Fibroblast of lung (primary cell): ENCODE results near the gene FHIT. TPM values are rescaled to one million over a fixed set of nuclear protein-coding genes. Genes with fewer than 3 reads are reported as not detected.

Experiments used
- DNase-seq, 2 donors: peaks; one replicate each; pipeline versions ENCODE4 v3.0.0 to v3.0.0-alpha.2; 2010; ENCODE audit warnings: low read depth in 2 of 2
- H2AFZ ChIP-seq: 2 replicates; pipeline ENCODE4 v1.5.1; 2012; ENCODE audit warnings: low read length, control low read depth, inconsistent platforms
- H3K27ac ChIP-seq: 2 replicates; pipeline ENCODE4 v1.5.1; 2011; ENCODE audit warnings: low read length, control low read depth; ENCODE audit not compliant: insufficient read depth
- H3K27me3 ChIP-seq: 2 replicates; pipeline ENCODE4 v1.5.1; 2011; ENCODE audit warnings: mild to moderate bottlenecking, low read length; ENCODE audit not compliant: control insufficient read depth, insufficient read depth
- H3K36me3 ChIP-seq: 2 replicates; pipeline ENCODE4 v1.5.1; 2011; ENCODE audit warnings: low read length; ENCODE audit not compliant: control insufficient read depth, insufficient read depth
- H3K4me1 ChIP-seq: 2 replicates; pipeline ENCODE4 v1.5.1; 2011; ENCODE audit warnings: low read length; ENCODE audit not compliant: control insufficient read depth, insufficient read depth; ENCODE audit errors: extremely low read depth
- H3K4me2 ChIP-seq: 2 replicates; pipeline ENCODE4 v1.5.1; 2011; ENCODE audit warnings: low read length, control low read depth; ENCODE audit not compliant: insufficient read depth; ENCODE audit errors: extremely low read depth
- H3K4me3 ChIP-seq, 4 experiments: fragments of 200-600 bp in 1 of 4; sonication (generic) in 1 of 4; replicated peaks in 1 of 4; 2 replicates each; pipeline ENCODE4 v1.5.1; 2011 to 2016; ENCODE audit warnings: low read length in 4 of 4, low read depth in 3 of 4, mild to moderate bottlenecking in 3 of 4, control low read depth in 2 of 4, inconsistent platforms in 1 of 4, mixed read lengths in 1 of 4; ENCODE audit not compliant: insufficient read depth in 1 of 4; ENCODE audit errors: control extremely low read depth in 1 of 4
- H3K79me2 ChIP-seq: 2 replicates; pipeline ENCODE4 v1.5.1; 2012; ENCODE audit warnings: mild to moderate bottlenecking, low read length, inconsistent platforms; ENCODE audit not compliant: control insufficient read depth, insufficient read depth
- H3K9ac ChIP-seq: 2 replicates; pipeline ENCODE4 v1.5.1; 2011; ENCODE audit warnings: mild to moderate bottlenecking, low read length, control low read depth; ENCODE audit not compliant: insufficient read depth
- H3K9me3 ChIP-seq: 2 replicates; pipeline ENCODE4 v1.5.1; 2012; ENCODE audit warnings: low read depth, low read length; ENCODE audit not compliant: control insufficient read depth, insufficient read depth
- H4K20me1 ChIP-seq: 2 replicates; pipeline ENCODE4 v1.5.1; 2011; ENCODE audit warnings: low read length; ENCODE audit not compliant: control insufficient read depth, insufficient read depth; ENCODE audit errors: extremely low read depth
- EZH2 ChIP-seq: IDR thresholded peaks from 2 replicates; pipeline ENCODE4 v1.5.1; 2012; ENCODE audit warnings: low read length, control low read depth, mild to moderate bottlenecking; ENCODE audit errors: missing control alignments
- polyA plus RNA-seq, 2 donors: library from polyadenylated mRNA; depleted of rRNA in 1 of 2; stranded (reverse) in 1 of 2; unstranded in 1 of 2; fragments of >200 nt; gene quantifications; 2 replicates each; pipeline ENCODE4 v1.2.1, GENCODE V29; 2011 to 2012; ENCODE audit warnings: missing spikeins in 1 of 2
- total RNA-seq: library from RNA; depleted of rRNA; stranded (reverse); fragments of >200 nt; gene quantifications from 2 replicates; pipeline ENCODE4 v1.2.1, GENCODE V29; 2014
- TF ChIP-seq, protein P1 (sequence below), 2 donors: IDR thresholded peaks in 1 of 2; conservative IDR thresholded peaks in 1 of 2; 1 replicate in 1 of 2; 2 replicates in 1 of 2; pipeline ENCODE4 v1.5.1; 2011 to 2012; ENCODE audit warnings: low read length in 2 of 2, control low read depth in 1 of 2, inconsistent platforms in 1 of 2, low read depth in 1 of 2, mild to moderate bottlenecking in 1 of 2

The FHIT gene
- total and polyA plus RNA-seq, 2 donors (not counting 1 experiment from before 2014, with no cell fraction given), result 0.79 to 2.1 TPM

- Histone ChIP-seq H4K20me1 (no peaks in the 10 kb centered on the region), H3K36me3 (no peaks in the 10 kb centered on the region), H2AFZ (no peak overlapping the region), H3K4me3 (no peak overlapping the region), H3K9ac (no peak overlapping the region), H3K79me2 (no peaks in the 10 kb centered on the region), H3K4me2 (no peak overlapping the region), H3K27me3 (no peaks in the 10 kb centered on the region), H3K9me3 (no peaks in the 10 kb centered on the region), H3K27ac (no peak overlapping the region), H3K4me1 (no peaks in the 10 kb centered on the region)
- DNase-seq, result no peak
- TF ChIP-seq, protein P1, sequence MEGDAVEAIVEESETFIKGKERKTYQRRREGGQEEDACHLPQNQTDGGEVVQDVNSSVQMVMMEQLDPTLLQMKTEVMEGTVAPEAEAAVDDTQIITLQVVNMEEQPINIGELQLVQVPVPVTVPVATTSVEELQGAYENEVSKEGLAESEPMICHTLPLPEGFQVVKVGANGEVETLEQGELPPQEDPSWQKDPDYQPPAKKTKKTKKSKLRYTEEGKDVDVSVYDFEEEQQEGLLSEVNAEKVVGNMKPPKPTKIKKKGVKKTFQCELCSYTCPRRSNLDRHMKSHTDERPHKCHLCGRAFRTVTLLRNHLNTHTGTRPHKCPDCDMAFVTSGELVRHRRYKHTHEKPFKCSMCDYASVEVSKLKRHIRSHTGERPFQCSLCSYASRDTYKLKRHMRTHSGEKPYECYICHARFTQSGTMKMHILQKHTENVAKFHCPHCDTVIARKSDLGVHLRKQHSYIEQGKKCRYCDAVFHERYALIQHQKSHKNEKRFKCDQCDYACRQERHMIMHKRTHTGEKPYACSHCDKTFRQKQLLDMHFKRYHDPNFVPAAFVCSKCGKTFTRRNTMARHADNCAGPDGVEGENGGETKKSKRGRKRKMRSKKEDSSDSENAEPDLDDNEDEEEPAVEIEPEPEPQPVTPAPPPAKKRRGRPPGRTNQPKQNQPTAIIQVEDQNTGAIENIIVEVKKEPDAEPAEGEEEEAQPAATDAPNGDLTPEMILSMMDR (conservative IDR thresholded peaks at IDR 0.05 in 1 of 2, IDR thresholded peaks at IDR 0.05 in 1 of 2; ENCODE audit: low read depth in 1 of 2, low read length in 2 of 2), result no peak
- TF ChIP-seq EZH2, result no peak
Measured at GRCh38 chr3:60095930-60096329, 1155.3 kb downstream of the FHIT start.

GRCh38 chr3:60095516-60095915 is 1155.7 kb downstream of the FHIT start:
- H3K27ac ChIP-seq, result no peak overlapping the region
- H3K4me1 ChIP-seq, result no peaks in the 10 kb centered on the region
- H2AFZ ChIP-seq, result no peak overlapping the region
- no peaks in the 10 kb centered on the region for H3K79me2 ChIP-seq
- TF ChIP-seq EZH2, result no peak
- TF ChIP-seq, protein P1 (conservative IDR thresholded peaks at IDR 0.05 in 1 of 2, IDR thresholded peaks at IDR 0.05 in 1 of 2; ENCODE audit: low read depth in 1 of 2, low read length in 2 of 2), result no peak
- H4K20me1 ChIP-seq, result no peaks in the 10 kb centered on the region
- H3K9ac ChIP-seq, result no peak overlapping the region
- no peaks in the 10 kb centered on the region for H3K9me3 ChIP-seq
- no peaks in the 10 kb centered on the region for H3K36me3 ChIP-seq
- no peak overlapping the region for H3K4me3 ChIP-seq
- no peak for DNase-seq
- H3K27me3 ChIP-seq, result no peaks in the 10 kb centered on the region
- no peak overlapping the region for H3K4me2 ChIP-seq

GRCh38 chr3:60094392-60094947 is 1156.8 kb downstream of the FHIT start:
- H3K36me3 ChIP-seq, result no peaks in the 10 kb centered on the region
- no peaks in the 10 kb centered on the region for H4K20me1 ChIP-seq
- H2AFZ ChIP-seq, result no peak overlapping the region
- H3K27ac ChIP-seq, result no peak overlapping the region
- TF ChIP-seq, protein P1 (conservative IDR thresholded peaks at IDR 0.05 in 1 of 2, IDR thresholded peaks at IDR 0.05 in 1 of 2; ENCODE audit: low read depth in 1 of 2, low read length in 2 of 2), result no peak
- no peak for TF ChIP-seq EZH2
- H3K27me3 ChIP-seq, result no peaks in the 10 kb centered on the region
- H3K4me1 ChIP-seq, result no peaks in the 10 kb centered on the region
- no peak overlapping the region for H3K9ac ChIP-seq
- no peak overlapping the region for H3K4me2 ChIP-seq
- no peaks in the 10 kb centered on the region for H3K79me2 ChIP-seq
- no peak overlapping the region for H3K4me3 ChIP-seq
- no peak for DNase-seq
- no peaks in the 10 kb centered on the region for H3K9me3 ChIP-seq
